Measurements from ENCODE around the gene CD276.
"Not testable (repeated sequence)": the region's sequence is repeated elsewhere in the genome, so short reads cannot be mapped to it uniquely, and the experiment has no call there.

The CD276 gene

GRCh38 chr15:73684581-73685455 lies 635 bp downstream of the CD276 start:
- DNase-seq, result no peak

GRCh38 chr15:73685981-73686380 lies 1.8 kb downstream of the CD276 start:
- no peak for DNase-seq

GRCh38 chr15:73686781-73687256 lies 2.6 kb downstream of the CD276 start:
- no peak for DNase-seq

GRCh38 chr15:73687351-73687750 lies 3.2 kb downstream of the CD276 start:
- no peak for DNase-seq

- no peak for DNase-seq
Observed at GRCh38 chr15:73688455-73688854, 4.3 kb downstream of the CD276 start.

GRCh38 chr15:73691396-73691795 lies 7.2 kb downstream of the CD276 start:
- no peak for DNase-seq

GRCh38 chr15:73694419-73694818 lies 10.2 kb downstream of the CD276 start:
- no peak for DNase-seq

GRCh38 chr15:73695773-73696640 lies 11.8 kb downstream of the CD276 start:
- DNase-seq, result no peak

GRCh38 chr15:73696641-73697001 lies 12.4 kb downstream of the CD276 start:
- DNase-seq, result no peak

- DNase-seq, result peak; percentile 89
Observed at GRCh38 chr15:73697033-73697467, 12.9 kb downstream of the CD276 start.

- DNase-seq, result peak; percentile 63
Observed at GRCh38 chr15:73699249-73700040, 15.3 kb downstream of the CD276 start.

- peak; percentile 88 for DNase-seq
Observed at GRCh38 chr15:73700041-73700842, 16.1 kb downstream of the CD276 start.

GRCh38 chr15:73702311-73703239 lies 18.4 kb downstream of the CD276 start:
- not testable (repeated sequence) for DNase-seq

- DNase-seq, result not testable (repeated sequence)
Observed at GRCh38 chr15:73703601-73704000, 19.4 kb downstream of the CD276 start.

GRCh38 chr15:73704142-73704868 lies 20.1 kb downstream of the CD276 start:
- DNase-seq, result not testable (repeated sequence)

GRCh38 chr15:73704869-73705645 lies 20.9 kb downstream of the CD276 start:
- peak; percentile 78 for DNase-seq

- DNase-seq, result no peak
Observed at GRCh38 chr15:73708691-73709090, 24.5 kb downstream of the CD276 start.

- DNase-seq, result no peak
Observed at GRCh38 chr15:73709241-73709640, 25.1 kb downstream of the CD276 start.

GRCh38 chr15:73709686-73710085 lies 25.5 kb downstream of the CD276 start:
- DNase-seq, result no peak

All from NCI-H2171 treated with DMSO at 0.1 percent for 48 hours (cell line).